Fibroblast of lung (primary cell): ENCODE measurements around the gene CSRP1. TPM values are rescaled to one million over a fixed set of nuclear protein-coding genes. Genes with fewer than 3 reads are reported as not detected.
"Not testable (repeated sequence)": the region's sequence is repeated elsewhere in the genome, so short reads cannot be mapped to it uniquely, and the experiment has no call there.

Experiments
- DNase-seq, 2 donors: peaks; one replicate each; pipeline versions ENCODE4 v3.0.0 to v3.0.0-alpha.2; 2010; ENCODE audit warnings: low read depth in 2 of 2
- H2AFZ ChIP-seq: 2 replicates; pipeline ENCODE4 v1.5.1; 2012; ENCODE audit warnings: low read length, control low read depth, inconsistent platforms
- H3K27ac ChIP-seq: 2 replicates; pipeline ENCODE4 v1.5.1; 2011; ENCODE audit warnings: low read length, control low read depth; ENCODE audit not compliant: insufficient read depth
- H3K27me3 ChIP-seq: 2 replicates; pipeline ENCODE4 v1.5.1; 2011; ENCODE audit warnings: mild to moderate bottlenecking, low read length; ENCODE audit not compliant: control insufficient read depth, insufficient read depth
- H3K36me3 ChIP-seq: 2 replicates; pipeline ENCODE4 v1.5.1; 2011; ENCODE audit warnings: low read length; ENCODE audit not compliant: control insufficient read depth, insufficient read depth
- H3K4me1 ChIP-seq: 2 replicates; pipeline ENCODE4 v1.5.1; 2011; ENCODE audit warnings: low read length; ENCODE audit not compliant: control insufficient read depth, insufficient read depth; ENCODE audit errors: extremely low read depth
- H3K4me2 ChIP-seq: 2 replicates; pipeline ENCODE4 v1.5.1; 2011; ENCODE audit warnings: low read length, control low read depth; ENCODE audit not compliant: insufficient read depth; ENCODE audit errors: extremely low read depth
- H3K4me3 ChIP-seq, 4 experiments: fragments of 200-600 bp in 1 of 4; sonication (generic) in 1 of 4; replicated peaks in 1 of 4; 2 replicates each; pipeline ENCODE4 v1.5.1; 2011 to 2016; ENCODE audit warnings: low read length in 4 of 4, low read depth in 3 of 4, mild to moderate bottlenecking in 3 of 4, control low read depth in 2 of 4, inconsistent platforms in 1 of 4, mixed read lengths in 1 of 4; ENCODE audit not compliant: insufficient read depth in 1 of 4; ENCODE audit errors: control extremely low read depth in 1 of 4
- H3K79me2 ChIP-seq: 2 replicates; pipeline ENCODE4 v1.5.1; 2012; ENCODE audit warnings: mild to moderate bottlenecking, low read length, inconsistent platforms; ENCODE audit not compliant: control insufficient read depth, insufficient read depth
- H3K9ac ChIP-seq: 2 replicates; pipeline ENCODE4 v1.5.1; 2011; ENCODE audit warnings: mild to moderate bottlenecking, low read length, control low read depth; ENCODE audit not compliant: insufficient read depth
- H3K9me3 ChIP-seq: 2 replicates; pipeline ENCODE4 v1.5.1; 2012; ENCODE audit warnings: low read depth, low read length; ENCODE audit not compliant: control insufficient read depth, insufficient read depth
- H4K20me1 ChIP-seq: 2 replicates; pipeline ENCODE4 v1.5.1; 2011; ENCODE audit warnings: low read length; ENCODE audit not compliant: control insufficient read depth, insufficient read depth; ENCODE audit errors: extremely low read depth
- EZH2 ChIP-seq: IDR thresholded peaks from 2 replicates; pipeline ENCODE4 v1.5.1; 2012; ENCODE audit warnings: low read length, control low read depth, mild to moderate bottlenecking; ENCODE audit errors: missing control alignments
- polyA plus RNA-seq, 2 donors: library from polyadenylated mRNA; depleted of rRNA in 1 of 2; stranded (reverse) in 1 of 2; unstranded in 1 of 2; fragments of >200 nt; gene quantifications; 2 replicates each; pipeline ENCODE4 v1.2.1, GENCODE V29; 2011 to 2012; ENCODE audit warnings: missing spikeins in 1 of 2
- total RNA-seq: library from RNA; depleted of rRNA; stranded (reverse); fragments of >200 nt; gene quantifications from 2 replicates; pipeline ENCODE4 v1.2.1, GENCODE V29; 2014
- TF ChIP-seq, protein P1 (sequence below), 2 donors: IDR thresholded peaks in 1 of 2; conservative IDR thresholded peaks in 1 of 2; 1 replicate in 1 of 2; 2 replicates in 1 of 2; pipeline ENCODE4 v1.5.1; 2011 to 2012; ENCODE audit warnings: low read length in 2 of 2, control low read depth in 1 of 2, inconsistent platforms in 1 of 2, low read depth in 1 of 2, mild to moderate bottlenecking in 1 of 2

Gene CSRP1
- total and polyA plus RNA-seq, 2 donors (not counting 1 experiment from before 2014, with no cell fraction given) = 195 to 1,081 TPM

DNA sequence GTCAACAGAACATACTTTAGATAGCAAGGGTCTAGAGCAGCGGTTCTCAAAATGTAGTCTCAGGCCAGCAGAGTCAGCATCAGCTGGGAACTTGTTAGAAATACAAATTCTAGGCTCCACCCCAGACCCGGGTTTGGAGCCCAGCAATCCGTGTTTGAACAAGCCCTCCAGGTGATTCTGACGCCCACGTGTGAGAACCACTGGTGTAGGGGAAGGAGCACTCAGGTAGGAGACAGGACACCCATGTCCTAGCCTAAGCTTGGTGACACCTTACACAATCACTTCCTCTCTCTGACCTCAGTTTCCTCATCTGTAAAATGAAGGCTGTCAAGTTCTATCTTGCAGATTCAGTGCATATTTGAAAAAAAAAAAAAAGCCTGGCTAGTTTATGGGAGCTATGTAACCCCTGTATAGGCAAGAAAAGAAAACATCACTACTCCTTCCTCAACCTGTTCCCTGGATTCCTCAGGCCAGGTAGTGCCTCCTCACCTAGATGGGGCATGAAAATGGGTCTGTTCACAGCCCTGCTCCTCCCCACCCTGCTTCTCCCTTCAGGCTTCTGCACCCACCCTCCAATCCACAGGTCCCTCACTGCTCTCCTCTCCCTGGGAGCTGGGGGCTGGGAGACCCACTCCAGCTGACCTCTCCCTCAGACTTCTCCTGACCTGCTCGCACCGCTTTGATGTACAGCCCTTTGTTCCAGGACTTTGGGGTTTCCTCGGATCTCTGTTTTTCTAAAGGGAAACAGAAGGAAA, 30.8 kb downstream of the CSRP1 start:
- no peak overlapping the region for H2AFZ ChIP-seq

DNA sequence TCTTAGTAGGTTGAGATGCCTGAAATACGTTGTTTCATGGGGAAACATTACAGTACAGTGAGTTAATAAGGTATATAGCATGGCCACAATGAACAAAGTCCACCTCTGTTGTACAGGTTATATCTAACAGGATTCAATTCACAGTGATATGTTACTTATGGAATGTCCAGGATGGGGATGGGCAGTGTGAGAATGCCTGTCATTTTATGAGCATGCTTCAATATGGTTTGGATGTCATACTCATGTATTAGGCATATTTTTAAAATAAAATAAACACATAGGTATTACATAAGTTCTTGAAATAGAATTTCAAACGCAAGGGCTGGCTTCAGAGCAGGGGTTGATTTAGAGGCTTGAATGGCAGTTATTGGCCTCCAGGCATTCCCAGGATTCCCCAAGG, 31.8 kb downstream of the CSRP1 start:
- H3K4me3 ChIP-seq = no peak overlapping the region
- no peak for TF ChIP-seq EZH2
- TF ChIP-seq, protein P1, sequence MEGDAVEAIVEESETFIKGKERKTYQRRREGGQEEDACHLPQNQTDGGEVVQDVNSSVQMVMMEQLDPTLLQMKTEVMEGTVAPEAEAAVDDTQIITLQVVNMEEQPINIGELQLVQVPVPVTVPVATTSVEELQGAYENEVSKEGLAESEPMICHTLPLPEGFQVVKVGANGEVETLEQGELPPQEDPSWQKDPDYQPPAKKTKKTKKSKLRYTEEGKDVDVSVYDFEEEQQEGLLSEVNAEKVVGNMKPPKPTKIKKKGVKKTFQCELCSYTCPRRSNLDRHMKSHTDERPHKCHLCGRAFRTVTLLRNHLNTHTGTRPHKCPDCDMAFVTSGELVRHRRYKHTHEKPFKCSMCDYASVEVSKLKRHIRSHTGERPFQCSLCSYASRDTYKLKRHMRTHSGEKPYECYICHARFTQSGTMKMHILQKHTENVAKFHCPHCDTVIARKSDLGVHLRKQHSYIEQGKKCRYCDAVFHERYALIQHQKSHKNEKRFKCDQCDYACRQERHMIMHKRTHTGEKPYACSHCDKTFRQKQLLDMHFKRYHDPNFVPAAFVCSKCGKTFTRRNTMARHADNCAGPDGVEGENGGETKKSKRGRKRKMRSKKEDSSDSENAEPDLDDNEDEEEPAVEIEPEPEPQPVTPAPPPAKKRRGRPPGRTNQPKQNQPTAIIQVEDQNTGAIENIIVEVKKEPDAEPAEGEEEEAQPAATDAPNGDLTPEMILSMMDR (conservative IDR thresholded peaks at IDR 0.05 in 1 of 2, IDR thresholded peaks at IDR 0.05 in 1 of 2; ENCODE audit: low read depth in 1 of 2, low read length in 2 of 2) = no peak
- DNase-seq = peak in 1 of 2 donors; percentile 61
- H3K4me1 ChIP-seq = peaks cover 15% of the 10 kb centered on the region
- no peak overlapping the region for H3K4me2 ChIP-seq
- no peaks in the 10 kb centered on the region for H3K27me3 ChIP-seq
- H3K9ac ChIP-seq = no peak overlapping the region
- H3K79me2 ChIP-seq = no peaks in the 10 kb centered on the region
- no peaks in the 10 kb centered on the region for H3K36me3 ChIP-seq
- no peak overlapping the region for H3K27ac ChIP-seq
- H3K9me3 ChIP-seq = no peaks in the 10 kb centered on the region
- H4K20me1 ChIP-seq = no peaks in the 10 kb centered on the region
- no peak overlapping the region for H2AFZ ChIP-seq

More for the DNA sequence above, 30.8 kb downstream of the CSRP1 start:
- Histone ChIP-seq H3K36me3 (no peaks in the 10 kb centered on the region), H3K27ac (no peak overlapping the region), H3K9me3 (no peaks in the 10 kb centered on the region), H3K4me3 (no peak overlapping the region), H3K79me2 (no peaks in the 10 kb centered on the region), H3K9ac (no peak overlapping the region), H4K20me1 (no peaks in the 10 kb centered on the region), H3K27me3 (no peaks in the 10 kb centered on the region), H3K4me1 (peaks cover 18% of the 10 kb centered on the region), H3K4me2 (no peak overlapping the region)
- TF ChIP-seq, protein P1 (conservative IDR thresholded peaks at IDR 0.05 in 1 of 2, IDR thresholded peaks at IDR 0.05 in 1 of 2; ENCODE audit: low read depth in 1 of 2, low read length in 2 of 2) = no peak
- DNase-seq = no peak

DNA sequence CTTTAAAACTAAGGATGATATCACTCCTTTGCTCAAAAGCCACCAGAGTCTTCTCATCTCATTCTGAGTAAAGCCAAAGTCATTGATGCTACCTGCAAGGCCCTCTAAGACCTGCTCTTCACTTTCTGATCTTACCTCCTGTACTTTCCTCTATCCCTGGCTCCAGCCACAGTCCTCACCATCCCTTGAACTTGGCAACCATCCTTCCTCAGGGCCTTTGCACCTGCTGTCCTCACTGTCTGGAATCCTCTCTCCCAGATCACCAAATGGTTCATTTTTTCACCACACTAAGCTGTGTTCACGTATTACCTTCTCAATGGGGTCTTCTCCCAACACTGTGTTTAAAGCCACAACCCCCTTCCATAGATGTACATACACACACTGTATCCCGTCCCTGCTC, 33.6 kb downstream of the CSRP1 start:
- no peak overlapping the region for H3K27ac ChIP-seq
- no peaks in the 10 kb centered on the region for H4K20me1 ChIP-seq
- no peak for TF ChIP-seq EZH2
- no peak for DNase-seq
- peaks cover 15% of the 10 kb centered on the region for H3K4me1 ChIP-seq
- peaks cover 5% of the 10 kb centered on the region for H3K79me2 ChIP-seq
- no peaks in the 10 kb centered on the region for H3K36me3 ChIP-seq
- no peak overlapping the region for H2AFZ ChIP-seq
- H3K27me3 ChIP-seq = no peaks in the 10 kb centered on the region
- H3K9me3 ChIP-seq = no peaks in the 10 kb centered on the region
- H3K4me2 ChIP-seq = no peak overlapping the region
- no peak overlapping the region for H3K4me3 ChIP-seq
- no peak overlapping the region for H3K9ac ChIP-seq

DNA sequence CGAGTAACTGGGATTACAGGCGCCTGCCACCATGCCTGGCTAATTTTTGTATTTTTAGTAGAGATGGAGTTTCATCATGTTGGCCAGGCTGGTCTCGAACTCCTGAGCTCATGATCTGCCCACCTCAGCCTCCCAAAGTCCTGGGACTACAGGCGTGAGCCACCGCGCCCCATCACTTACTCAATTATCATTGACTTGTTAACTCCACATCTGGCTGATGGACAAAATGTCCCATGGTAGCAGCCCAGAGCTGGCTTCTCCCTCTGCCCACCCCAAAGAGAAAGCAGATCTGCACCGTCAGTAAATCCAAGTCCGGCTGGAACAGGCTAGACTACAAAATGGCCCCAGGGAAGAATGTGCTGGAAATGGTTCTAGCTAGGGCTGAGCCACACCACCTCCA, 34.6 kb downstream of the CSRP1 start:
- H3K4me3 ChIP-seq, H4K20me1 ChIP-seq, DNase-seq, H3K27me3 ChIP-seq, H3K4me2 ChIP-seq, H3K36me3 ChIP-seq, H3K9ac ChIP-seq, H3K27ac ChIP-seq, H3K9me3 ChIP-seq, H2AFZ ChIP-seq: not testable (repeated sequence)
- peaks cover 15% of the 10 kb centered on the region for H3K4me1 ChIP-seq
- peaks cover 15% of the 10 kb centered on the region for H3K79me2 ChIP-seq
